ENCODE results near the gene CENPU.
"Not testable (repeated sequence)": the region's sequence is repeated elsewhere in the genome, so short reads cannot be mapped to it uniquely, and the experiment has no call there.

CENPU gene

DNA sequence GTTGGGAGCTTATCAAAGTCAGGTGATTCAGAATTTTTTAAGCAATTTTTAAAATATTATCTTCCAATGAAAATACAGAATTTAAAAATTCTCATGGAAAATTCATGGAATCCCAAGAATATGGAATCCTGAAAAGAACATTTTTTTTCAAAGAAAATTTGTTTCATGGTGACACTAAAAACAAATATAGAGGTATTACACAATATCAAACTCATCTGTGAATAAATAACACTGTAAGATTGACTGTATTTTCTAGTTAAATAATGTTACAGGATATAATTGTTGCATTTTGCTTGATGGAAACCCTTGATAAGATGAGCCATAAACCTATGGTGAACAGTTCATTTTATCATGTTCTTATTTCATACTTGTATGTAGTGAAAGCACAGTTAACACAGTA, 72.9 kb downstream of the CENPU start:
- DNase-seq = no peak

DNA sequence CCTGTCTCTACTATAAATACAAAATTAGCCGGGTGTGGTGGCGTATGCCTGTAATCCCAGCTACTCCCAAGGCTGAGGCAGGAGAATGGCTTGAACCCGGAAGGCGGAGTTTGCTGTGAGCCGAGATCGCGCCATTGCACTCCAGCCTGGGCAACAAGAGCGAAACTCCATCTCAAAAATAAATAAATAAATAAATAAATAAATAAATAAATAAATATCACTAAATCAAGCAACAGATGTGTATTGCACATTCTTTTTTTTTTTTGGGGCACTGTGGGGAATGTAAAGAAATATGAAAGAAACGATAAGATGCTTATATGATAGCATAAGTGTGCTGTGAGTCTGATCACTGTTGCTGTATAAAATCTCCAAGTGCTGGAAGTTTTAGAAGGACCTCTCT, 76.1 kb downstream of the CENPU start:
- DNase-seq = not testable (repeated sequence)

DNA sequence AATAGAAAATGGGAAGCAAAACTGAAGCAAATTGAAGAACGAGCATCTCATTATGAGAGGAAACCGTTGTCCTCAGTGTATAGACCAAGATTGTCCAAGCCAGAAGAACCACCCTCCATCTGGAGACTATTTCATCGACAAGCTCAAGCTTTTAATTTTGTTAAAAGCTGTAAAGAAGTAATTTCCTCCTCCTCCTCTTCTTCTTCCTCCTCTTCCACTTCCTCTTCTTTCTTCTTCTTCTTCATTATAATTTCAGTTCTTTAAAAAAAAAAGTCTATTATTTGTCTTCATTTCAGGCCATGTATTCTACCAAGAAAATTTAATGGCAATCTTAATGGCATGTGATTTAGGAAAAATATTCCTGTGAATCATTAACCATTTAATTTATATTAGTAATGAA, 76.8 kb downstream of the CENPU start:
- no peak for DNase-seq

GRCh38 chr4:184655889-184656869, 77.7 kb downstream of the CENPU start:
- DNase-seq = no peak

- DNase-seq = no peak
Measured at GRCh38 chr4:184653650-184654049, 80.2 kb downstream of the CENPU start.

GRCh38 chr4:184652681-184653080, 81.2 kb downstream of the CENPU start:
- DNase-seq = not testable (repeated sequence)

- DNase-seq = no peak
Measured at GRCh38 chr4:184651899-184652298, 82.0 kb downstream of the CENPU start.

DNA sequence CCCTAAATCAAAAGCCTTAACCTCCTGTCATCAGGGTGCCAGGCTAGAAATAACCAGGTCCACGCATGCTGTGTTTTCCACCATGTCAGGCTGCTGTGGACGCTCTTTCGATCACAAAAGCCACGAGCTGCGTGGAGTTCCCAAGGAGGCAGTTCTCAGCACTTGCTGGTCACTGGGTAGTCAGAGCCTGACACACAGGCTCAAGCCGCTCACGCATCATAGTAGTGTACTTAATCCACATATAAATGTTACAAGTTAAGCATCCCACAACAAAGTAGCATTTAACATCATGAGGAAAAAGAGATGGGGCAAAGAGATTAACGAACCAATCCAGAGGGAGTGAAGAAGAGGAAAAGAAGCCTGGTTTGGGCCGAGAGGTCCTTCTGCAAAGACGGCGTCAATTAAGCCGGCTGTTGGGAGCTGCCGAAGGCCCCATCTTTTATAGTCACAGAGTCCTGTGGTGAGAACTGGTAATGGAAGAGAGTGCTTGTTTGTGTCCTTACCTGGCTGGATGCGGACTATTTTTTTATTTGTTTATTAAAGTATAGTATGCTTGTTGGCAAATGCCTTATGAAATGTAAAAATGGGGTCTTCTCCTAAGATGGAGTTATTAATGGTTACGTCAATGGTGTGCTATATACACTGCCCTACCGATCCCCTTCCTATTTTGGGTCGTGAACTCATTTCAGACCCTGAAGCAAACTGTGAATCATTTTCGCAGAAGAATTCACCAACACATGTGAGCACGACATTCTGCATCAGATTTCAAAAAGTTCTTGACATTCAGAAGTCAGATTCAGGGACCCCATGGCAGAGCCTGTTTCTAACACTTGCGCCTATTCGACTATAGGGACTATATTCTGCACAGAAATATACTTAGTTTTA, 83.7 kb downstream of the CENPU start:
- DNase-seq = no peak

DNA sequence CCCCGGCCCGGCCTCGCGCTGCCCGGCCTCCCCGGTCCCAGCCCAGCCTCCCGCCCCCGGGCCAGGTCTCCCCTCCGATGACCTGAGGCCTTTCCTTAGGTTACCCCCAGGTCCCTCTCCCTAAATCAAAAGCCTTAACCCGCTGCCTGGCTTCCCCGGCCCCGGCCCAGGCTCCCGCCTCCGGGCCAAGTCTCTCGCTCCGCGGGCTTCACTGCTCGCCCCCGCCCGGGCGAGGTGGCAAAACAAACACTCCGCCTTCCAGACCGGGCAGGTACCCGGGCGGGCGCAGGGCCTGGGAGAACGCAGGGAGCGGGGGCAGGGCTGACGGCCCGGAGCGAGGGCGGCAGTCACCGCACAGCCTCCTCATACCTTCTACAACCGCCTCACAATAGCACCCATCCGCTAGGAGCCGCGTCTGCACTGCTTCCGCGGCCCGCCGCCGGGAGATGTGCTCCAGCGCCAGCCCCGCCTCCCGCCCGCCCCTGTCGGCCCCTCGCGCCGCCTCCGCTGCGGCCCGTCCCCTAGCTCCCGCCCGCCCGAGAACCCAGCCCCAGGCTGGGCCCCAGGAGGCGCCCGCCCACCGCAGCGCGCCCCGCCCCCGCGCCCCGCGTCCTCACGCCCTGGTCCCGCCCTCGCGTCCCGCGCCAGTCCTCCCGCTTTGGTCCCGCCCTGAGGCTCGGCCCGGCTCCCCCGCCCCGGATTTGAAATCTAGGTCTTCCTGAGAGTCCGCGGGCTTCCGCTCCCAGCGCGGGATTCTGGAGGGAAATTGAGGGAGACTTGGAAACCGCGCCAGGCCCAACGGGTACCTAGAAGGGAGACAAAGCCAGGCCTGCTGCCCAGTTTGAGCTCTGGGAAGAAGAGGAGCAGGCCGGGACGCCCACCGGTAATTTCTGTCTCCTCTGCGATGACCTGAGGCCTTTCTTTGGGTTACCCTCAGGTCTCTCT, 84.6 kb downstream of the CENPU start, which contains the start of the genes CASP3 and PRIMPOL:
Gene CASP3, minus strand, starts transcription at position 422 of the 945 bp plus-strand sequence. CDS start 10,994 bp downstream, outside the sequence.
Gene PRIMPOL, plus strand, starts transcription at position 713 of the 945 bp plus-strand sequence. CDS start 7,403 bp downstream, outside the sequence.
- peak; percentile 72 for DNase-seq

DNA sequence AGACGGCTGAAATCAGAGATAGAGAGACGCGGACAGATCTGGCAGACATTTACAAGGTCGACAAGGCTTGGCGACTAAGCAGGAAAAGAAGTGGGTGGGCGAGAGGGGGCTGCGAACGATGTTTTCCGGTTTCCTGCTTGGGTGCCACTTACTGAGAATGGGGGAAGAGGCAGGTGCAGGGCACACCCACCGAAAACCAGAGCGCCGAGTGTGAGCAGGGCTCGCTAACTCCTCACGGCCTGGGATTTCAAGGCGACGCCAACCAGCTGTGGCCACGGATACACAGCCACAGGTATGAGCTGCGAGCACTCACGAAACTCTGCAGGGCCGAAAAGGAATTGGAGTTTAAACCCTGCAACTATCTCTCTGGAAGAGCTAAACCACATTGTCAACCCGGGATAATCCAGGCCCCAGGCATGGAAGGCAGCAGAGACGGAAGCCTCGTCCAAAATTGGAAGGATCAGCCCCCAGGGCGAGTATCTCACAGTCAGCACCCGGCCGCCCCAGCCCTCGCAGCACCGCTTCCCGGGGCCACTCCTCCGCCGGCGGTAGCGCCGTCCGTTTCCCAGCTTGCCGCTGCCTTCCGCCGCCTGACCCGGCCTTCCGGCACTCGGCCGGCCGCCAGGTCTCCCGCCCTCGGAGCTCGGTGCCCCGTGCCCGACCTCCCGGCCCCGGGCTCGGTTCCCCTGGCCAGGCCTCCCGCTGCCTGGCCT, 85.4 kb downstream of the CENPU start:
- no peak for DNase-seq

DNA sequence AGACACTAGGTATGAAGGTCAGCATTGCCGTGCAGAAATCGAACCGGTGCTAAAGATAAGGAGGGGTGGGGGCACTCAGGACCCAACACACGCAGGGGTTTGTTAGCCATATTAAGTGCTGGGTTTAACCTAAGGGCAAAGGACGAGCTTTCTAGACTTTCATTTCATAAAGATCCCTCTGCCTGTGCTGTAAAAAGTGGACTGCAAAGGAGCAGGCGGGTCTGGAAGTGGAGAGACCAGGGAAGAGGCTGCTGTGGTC, 85.9 kb downstream of the CENPU start:
- DNase-seq = no peak

GRCh38 chr4:184647266-184648053, 86.4 kb downstream of the CENPU start:
- DNase-seq = no peak

- no peak for DNase-seq
Measured at GRCh38 chr4:184645904-184646610, 87.8 kb downstream of the CENPU start.

DNA sequence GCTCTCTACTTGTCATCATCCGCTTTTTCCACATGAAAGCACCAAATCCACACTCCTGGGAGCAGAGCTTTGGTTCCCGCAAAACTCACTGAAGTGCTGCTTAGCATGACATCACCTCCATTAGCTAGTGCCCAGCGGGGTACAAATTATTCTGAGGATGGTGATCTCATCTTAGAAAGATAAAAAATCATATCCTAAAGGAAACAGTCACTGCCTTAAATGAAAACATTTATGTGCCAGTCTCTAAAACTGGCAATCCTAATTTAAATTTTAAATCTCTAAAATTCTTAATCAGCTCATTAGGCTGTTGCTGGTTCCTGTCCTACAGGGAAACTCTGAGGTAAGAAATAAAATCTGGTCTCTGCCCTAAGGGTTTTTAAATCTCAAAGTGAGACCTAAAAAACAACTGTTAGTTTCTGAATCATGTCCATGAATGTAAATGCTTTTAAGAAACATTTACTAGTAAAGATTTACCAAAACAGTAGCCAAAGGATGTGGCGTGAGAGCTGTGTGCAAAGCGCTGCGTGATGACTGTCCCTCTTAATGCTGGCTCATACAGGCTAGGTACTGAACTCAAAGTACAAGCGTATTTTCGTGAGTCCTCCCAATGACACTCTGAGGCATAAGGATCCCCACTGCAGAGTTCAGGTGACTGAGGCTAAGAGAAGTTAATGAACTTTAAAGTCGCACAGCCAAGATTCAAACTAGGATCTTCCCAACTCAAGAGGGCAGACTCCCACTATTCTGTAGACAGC, 89.2 kb downstream of the CENPU start:
- no peak for DNase-seq

All from GOT3 (cell line).